PC-9 (cell line): ENCODE measurements around the gene TMEM132D. TPM values are rescaled to one million over a fixed set of nuclear protein-coding genes. Genes with fewer than 3 reads are reported as not detected.

ENCODE experiments used
- BruUV-seq: library from RNA; stranded (reverse); fragments of 400-500 nt; replicated peaks from 2 replicates; lab custom pipeline; 2021; lab: Mats Ljungman, UMichigan
- CTCF ChIA-PET: fragments of 300-600 bp; sonication (Branson Sonifier 250); formaldehyde crosslinking; loops from one replicate; lab custom pipeline; 2022; ENCODE audit warnings: antibody characterized with exemption; lab: Charles Lee
- POLR2A ChIA-PET: fragments of 300-600 bp; sonication (Branson Sonifier 250); formaldehyde crosslinking; loops from one replicate; lab custom pipeline; 2022; ENCODE audit warnings: antibody characterized with exemption; ENCODE audit not compliant: unreplicated experiment; lab: Charles Lee
- DNase-seq, 2 experiments: peaks; one replicate each; pipeline versions ENCODE4 v3.0.0 to v3.0.0-alpha.2; 2015 to 2022; ENCODE audit warnings: mixed read lengths in 1 of 2
- H2AFZ ChIP-seq: fragments of 200-600 bp; sonication (generic); 2 replicates; pipeline ENCODE4 v1.8.1; 2017; ENCODE audit warnings: antibody characterized with exemption
- H3F3A ChIP-seq: fragments of 200-600 bp; sonication (generic); 2 replicates; pipeline ENCODE4 v1.8.1; 2017; ENCODE audit warnings: antibody characterized with exemption, mild to moderate bottlenecking, low read depth; ENCODE audit not compliant: insufficient read depth
- H3K27ac ChIP-seq: fragments of 200-600 bp; sonication (generic); 2 replicates; pipeline ENCODE4 v1.6.1; 2016; ENCODE audit warnings: mixed run types
- H3K27me3 ChIP-seq: fragments of 200-600 bp; sonication (generic); 2 replicates; pipeline ENCODE4 v1.6.1; 2016; ENCODE audit warnings: low read depth, mixed run types; ENCODE audit not compliant: insufficient read depth
- H3K36me3 ChIP-seq: fragments of 200-600 bp; sonication (generic); 2 replicates; pipeline ENCODE4 v1.6.1; 2016; ENCODE audit warnings: low read depth, mixed run types
- H3K4me1 ChIP-seq: fragments of 200-600 bp; sonication (generic); replicated peaks from 2 replicates; pipeline ENCODE4 v1.6.1; 2016; ENCODE audit warnings: mixed run types; ENCODE audit not compliant: insufficient read depth
- H3K4me2 ChIP-seq: fragments of 200-600 bp; sonication (generic); 2 replicates; pipeline ENCODE4 v1.6.1; 2017; ENCODE audit warnings: mixed run types
- H3K4me3 ChIP-seq: fragments of 200-600 bp; sonication (generic); 2 replicates; pipeline ENCODE4 v1.6.1; 2016; ENCODE audit warnings: mixed run types
- H3K79me2 ChIP-seq: fragments of 200-600 bp; sonication (generic); 2 replicates; pipeline ENCODE4 v1.6.1; 2017; ENCODE audit warnings: low read depth, mixed run types
- H3K9me2 ChIP-seq: fragments of 200-600 bp; sonication (generic); 2 replicates; pipeline ENCODE4 v1.8.1; 2017; ENCODE audit warnings: mild to moderate bottlenecking; ENCODE audit not compliant: insufficient read depth
- H3K9me3 ChIP-seq: fragments of 200-600 bp; sonication (generic); 2 replicates; pipeline ENCODE4 v1.8.1; 2016; ENCODE audit warnings: low read depth; ENCODE audit not compliant: insufficient read depth
- H4K20me1 ChIP-seq: fragments of 200-600 bp; sonication (generic); 2 replicates; pipeline ENCODE4 v1.8.1; 2017; ENCODE audit not compliant: insufficient read depth
- EZH2 ChIP-seq: fragments of 200-600 bp; sonication (generic); IDR thresholded peaks from 2 replicates; pipeline ENCODE4 v1.8.0; 2017; ENCODE audit warnings: antibody characterized with exemption, low read depth
- intact Hi-C: fragments of 100-400 bp; cut with micrococcal nuclease; formaldehyde crosslinking; loops from one replicate; pipeline ENCODE4 v1.10.0; 2022; ENCODE audit not compliant: unreplicated experiment
- total RNA-seq: library from RNA; stranded (reverse); gene quantifications from 2 replicates; pipeline ENCODE4 v1.2.3, GENCODE V29; 2021
- TF ChIP-seq, protein P1 (sequence below): fragments of 200-600 bp; sonication (generic); conservative IDR thresholded peaks from 2 replicates; pipeline ENCODE4 v1.6.1; 2017; ENCODE audit warnings: mixed run types, antibody characterized with exemption, mild to moderate bottlenecking, moderate library complexity

TMEM132D gene
- total RNA-seq, 1 experiment from 2014 or later: not detected

DNA sequence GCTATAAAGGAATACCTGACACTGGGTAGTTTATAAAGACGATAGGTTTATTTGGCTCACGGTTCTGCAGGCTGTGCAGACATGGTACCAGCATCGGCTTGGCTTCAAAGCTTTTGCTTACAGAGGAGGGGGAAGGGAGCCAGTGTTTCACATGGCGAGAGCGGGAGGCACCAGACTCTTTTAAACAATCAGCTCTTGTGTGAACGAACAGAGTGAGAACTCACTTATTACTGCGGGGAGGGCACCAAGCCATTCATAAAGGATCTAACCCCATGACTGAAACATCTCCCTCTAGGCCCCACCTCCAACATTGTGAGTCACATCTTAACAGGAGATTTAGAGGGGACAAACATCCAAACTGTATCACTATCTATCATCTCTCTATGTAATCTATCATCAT is 227.4 kb downstream of the TMEM132D start:
- Histone ChIP-seq H3K4me3 (no peak overlapping the region), H3K9me2 (no peaks in the 10 kb centered on the region), H3K79me2 (no peaks in the 10 kb centered on the region), H3K4me1 (no peaks in the 10 kb centered on the region), H3K27me3 (peaks cover 2% of the 10 kb centered on the region; the same call in 1 of the 2 replicates), H4K20me1 (no peaks in the 10 kb centered on the region), H2AFZ (no peak overlapping the region), H3K9me3 (no peaks in the 10 kb centered on the region), H3K4me2 (no peak overlapping the region), H3K27ac (no peak overlapping the region), H3F3A (no peaks in the 10 kb centered on the region), H3K36me3 (no peaks in the 10 kb centered on the region)
- DNase-seq: no peak
- intact Hi-C loops: no loop called here
- no TSS peak for BruUV-seq
- TF ChIP-seq EZH2: no peak
- TF ChIP-seq, protein P1, sequence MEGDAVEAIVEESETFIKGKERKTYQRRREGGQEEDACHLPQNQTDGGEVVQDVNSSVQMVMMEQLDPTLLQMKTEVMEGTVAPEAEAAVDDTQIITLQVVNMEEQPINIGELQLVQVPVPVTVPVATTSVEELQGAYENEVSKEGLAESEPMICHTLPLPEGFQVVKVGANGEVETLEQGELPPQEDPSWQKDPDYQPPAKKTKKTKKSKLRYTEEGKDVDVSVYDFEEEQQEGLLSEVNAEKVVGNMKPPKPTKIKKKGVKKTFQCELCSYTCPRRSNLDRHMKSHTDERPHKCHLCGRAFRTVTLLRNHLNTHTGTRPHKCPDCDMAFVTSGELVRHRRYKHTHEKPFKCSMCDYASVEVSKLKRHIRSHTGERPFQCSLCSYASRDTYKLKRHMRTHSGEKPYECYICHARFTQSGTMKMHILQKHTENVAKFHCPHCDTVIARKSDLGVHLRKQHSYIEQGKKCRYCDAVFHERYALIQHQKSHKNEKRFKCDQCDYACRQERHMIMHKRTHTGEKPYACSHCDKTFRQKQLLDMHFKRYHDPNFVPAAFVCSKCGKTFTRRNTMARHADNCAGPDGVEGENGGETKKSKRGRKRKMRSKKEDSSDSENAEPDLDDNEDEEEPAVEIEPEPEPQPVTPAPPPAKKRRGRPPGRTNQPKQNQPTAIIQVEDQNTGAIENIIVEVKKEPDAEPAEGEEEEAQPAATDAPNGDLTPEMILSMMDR: no peak
- ChIA-PET CTCF (no interaction called here), POLR2A (no interaction called here)

DNA sequence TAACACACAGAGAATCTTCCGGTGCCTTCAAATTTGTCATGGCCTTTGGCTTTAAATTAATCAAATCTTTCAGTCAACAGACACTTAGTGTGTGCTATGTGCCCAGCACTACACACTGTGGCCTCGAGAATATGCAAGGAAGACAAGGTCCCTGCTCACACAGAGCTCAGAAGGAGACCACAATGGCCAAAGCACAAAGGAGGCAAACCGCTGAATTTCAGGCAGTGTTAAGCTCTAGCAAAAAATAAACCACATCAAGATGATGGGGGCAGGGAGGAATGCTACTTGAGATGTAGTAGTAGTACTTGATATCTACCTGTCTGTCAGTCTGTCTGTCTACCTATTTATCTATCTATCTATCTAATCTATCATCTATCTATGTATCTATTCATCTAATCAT is 227.9 kb downstream of the TMEM132D start:
- H3K9me2 ChIP-seq: no peaks in the 10 kb centered on the region
- ChIA-PET POLR2A (no interaction called here), CTCF (no interaction called here)
- no peak for DNase-seq
- H3K9me3 ChIP-seq: no peaks in the 10 kb centered on the region
- no peaks in the 10 kb centered on the region for H3F3A ChIP-seq
- H3K79me2 ChIP-seq: no peaks in the 10 kb centered on the region
- H2AFZ ChIP-seq: no peak overlapping the region
- no peaks in the 10 kb centered on the region for H3K36me3 ChIP-seq
- no peak overlapping the region for H3K27ac ChIP-seq
- intact Hi-C loops: no loop called here
- no peaks in the 10 kb centered on the region for H3K4me1 ChIP-seq
- no peak overlapping the region for H3K4me2 ChIP-seq
- peaks cover 2% of the 10 kb centered on the region; the same call in 1 of the 2 replicates for H3K27me3 ChIP-seq
- no peak overlapping the region for H3K4me3 ChIP-seq
- TF ChIP-seq EZH2: no peak
- TF ChIP-seq, protein P1: no peak
- no TSS peak for BruUV-seq
- no peaks in the 10 kb centered on the region for H4K20me1 ChIP-seq

DNA sequence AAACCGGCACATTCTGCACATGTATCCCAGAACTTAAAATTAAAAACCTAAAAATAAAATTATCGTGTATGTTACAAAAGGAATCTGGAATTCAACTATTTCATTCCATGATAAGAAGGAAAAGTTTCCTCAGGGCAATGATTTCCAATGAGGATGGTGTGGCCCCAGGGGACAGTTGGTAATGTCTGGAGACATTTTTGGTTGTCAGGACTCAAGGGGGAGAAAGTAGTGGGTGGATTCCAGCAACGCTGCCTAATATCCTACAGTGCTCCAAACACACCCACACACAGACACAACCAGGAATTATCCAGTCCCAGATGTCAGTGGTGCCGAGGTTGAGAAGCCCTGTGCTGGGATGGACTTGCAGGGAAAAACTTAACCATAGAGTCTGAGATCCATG is 228.3 kb downstream of the TMEM132D start:
- Histone ChIP-seq H4K20me1 (no peaks in the 10 kb centered on the region), H3K4me1 (no peaks in the 10 kb centered on the region), H3K79me2 (no peaks in the 10 kb centered on the region), H2AFZ (no peak overlapping the region), H3K27ac (no peak overlapping the region), H3K36me3 (no peaks in the 10 kb centered on the region), H3F3A (no peaks in the 10 kb centered on the region), H3K9me2 (no peaks in the 10 kb centered on the region), H3K4me2 (no peak overlapping the region), H3K27me3 (peaks cover 2% of the 10 kb centered on the region; the same call in 1 of the 2 replicates), H3K9me3 (no peaks in the 10 kb centered on the region), H3K4me3 (no peak overlapping the region)
- TF ChIP-seq, protein P1: no peak
- no peak for TF ChIP-seq EZH2
- CTCF ChIA-PET: no interaction called here
- DNase-seq: no peak
- BruUV-seq: no TSS peak
- intact Hi-C loops: no loop called here
- POLR2A ChIA-PET: no interaction called here
